Measurements from ENCODE around the gene LCN9.

- TF ChIP-seq, protein P1, sequence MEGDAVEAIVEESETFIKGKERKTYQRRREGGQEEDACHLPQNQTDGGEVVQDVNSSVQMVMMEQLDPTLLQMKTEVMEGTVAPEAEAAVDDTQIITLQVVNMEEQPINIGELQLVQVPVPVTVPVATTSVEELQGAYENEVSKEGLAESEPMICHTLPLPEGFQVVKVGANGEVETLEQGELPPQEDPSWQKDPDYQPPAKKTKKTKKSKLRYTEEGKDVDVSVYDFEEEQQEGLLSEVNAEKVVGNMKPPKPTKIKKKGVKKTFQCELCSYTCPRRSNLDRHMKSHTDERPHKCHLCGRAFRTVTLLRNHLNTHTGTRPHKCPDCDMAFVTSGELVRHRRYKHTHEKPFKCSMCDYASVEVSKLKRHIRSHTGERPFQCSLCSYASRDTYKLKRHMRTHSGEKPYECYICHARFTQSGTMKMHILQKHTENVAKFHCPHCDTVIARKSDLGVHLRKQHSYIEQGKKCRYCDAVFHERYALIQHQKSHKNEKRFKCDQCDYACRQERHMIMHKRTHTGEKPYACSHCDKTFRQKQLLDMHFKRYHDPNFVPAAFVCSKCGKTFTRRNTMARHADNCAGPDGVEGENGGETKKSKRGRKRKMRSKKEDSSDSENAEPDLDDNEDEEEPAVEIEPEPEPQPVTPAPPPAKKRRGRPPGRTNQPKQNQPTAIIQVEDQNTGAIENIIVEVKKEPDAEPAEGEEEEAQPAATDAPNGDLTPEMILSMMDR (conservative IDR thresholded peaks at IDR 0.05; ENCODE audit: low read depth in 2 of 2) = no peak
- no peak for TF ChIP-seq EZH2 (IDR thresholded peaks at IDR 0.05; ENCODE audit: low read depth, unreplicated experiment)
- no peak for TF ChIP-seq ETS1 (IDR thresholded peaks at IDR 0.05)
- no peak for TF ChIP-seq ZNF331 (CRISPR knock-in tag; IDR thresholded peaks at IDR 0.05; ENCODE audit: low read depth)
- TF ChIP-seq JUNB (IDR thresholded peaks at IDR 0.05; ENCODE audit: unreplicated experiment) = no peak
- TF ChIP-seq STAT1 (IDR thresholded peaks at IDR 0.05; ENCODE audit: unreplicated experiment) = no peak
- no peak for TF ChIP-seq POLR2AphosphoS5 (IDR thresholded peaks at IDR 0.05; ENCODE audit: low read depth)
- TF ChIP-seq NANOG (IDR thresholded peaks at IDR 0.05; ENCODE audit: borderline replicate concordance) = no peak
These were observed 49.6 kb downstream of the LCN9 start for GRCh38 chr9:135712613-135713295.
